Panc1 (cell line): ENCODE data around the gene OR51A7. TPM values are rescaled to one million over a fixed set of nuclear protein-coding genes. Genes with fewer than 3 reads are reported as not detected.
"Not testable (repeated sequence)": the region's sequence is repeated elsewhere in the genome, so short reads cannot be mapped to it uniquely, and the experiment has no call there.

Experiments
- ATAC-seq: fragments of 200-7000 bp; cut with Tn5 transposase; 2 replicates; pipeline ENCODE4 v1.9.1; 2020; ENCODE audit warnings: mild to moderate bottlenecking, moderate library complexity
- Bru-seq: library from RNA; stranded (reverse); fragments of 400-500 nt; gene quantifications from one replicate; lab custom pipeline; 2021; lab: Mats Ljungman, UMichigan
- BruChase-seq, 2 experiments: library from RNA; stranded (reverse); fragments of 400-500 nt; gene quantifications; one replicate each; lab custom pipeline; 2021; lab: Mats Ljungman, UMichigan
- BruUV-seq: library from RNA; stranded (reverse); fragments of 400-500 nt; replicated peaks from 2 replicates; lab custom pipeline; 2021; lab: Mats Ljungman, UMichigan
- CTCF ChIA-PET: fragments of 300-600 bp; sonication (Branson Sonifier 250); formaldehyde crosslinking; loops from one replicate; lab custom pipeline; 2022; ENCODE audit warnings: antibody characterized with exemption; lab: Charles Lee
- POLR2A ChIA-PET: fragments of 300-600 bp; sonication (Branson Sonifier 250); formaldehyde crosslinking; loops from one replicate; lab custom pipeline; 2022; ENCODE audit warnings: antibody characterized with exemption; lab: Charles Lee
- DNase-seq: peaks from one replicate; pipeline ENCODE4 v3.0.0-alpha.2; 2010; ENCODE audit warnings: low read depth, low spot score
- H3K27ac ChIP-seq: 2 replicates; pipeline ENCODE4 v1.5.1; 2011; ENCODE audit warnings: mild to moderate bottlenecking, low read length, inconsistent platforms
- H3K27me3 ChIP-seq: fragments of 200-500 bp; sonication (Bioruptor generic); 2 replicates; pipeline ENCODE4 v1.6.0; 2014; ENCODE audit warnings: low read length, inconsistent platforms; ENCODE audit not compliant: control insufficient read depth, insufficient read depth
- H3K36me3 ChIP-seq: fragments of 200-500 bp; sonication (Bioruptor generic); 2 replicates; pipeline ENCODE4 v1.5.1; 2014; ENCODE audit warnings: inconsistent platforms, mild to moderate bottlenecking, low read length, moderate library complexity; ENCODE audit not compliant: control insufficient read depth, insufficient read depth
- H3K4me1 ChIP-seq: 2 replicates; pipeline ENCODE4 v1.5.1; 2011; ENCODE audit warnings: inconsistent platforms, mild to moderate bottlenecking, low read length, moderate library complexity; ENCODE audit not compliant: control insufficient read depth, insufficient read depth
- H3K4me3 ChIP-seq, 2 experiments: 2 replicates each; pipeline ENCODE4 v1.5.1; 2011 to 2012; ENCODE audit warnings: low read depth in 2 of 2, low read length in 2 of 2, mild to moderate bottlenecking in 2 of 2, inconsistent platforms in 1 of 2, moderate library complexity in 1 of 2
- H3K9me3 ChIP-seq: fragments of 200-500 bp; sonication (Bioruptor generic); 2 replicates; pipeline ENCODE4 v1.5.1; 2014; ENCODE audit warnings: low read depth, mild to moderate bottlenecking, inconsistent platforms, low read length, moderate library complexity; ENCODE audit not compliant: control insufficient read depth, insufficient read depth
- POLR2AphosphoS5 ChIP-seq: IDR thresholded peaks from 2 replicates; pipeline ENCODE4 v1.6.1; 2012; ENCODE audit warnings: mild to moderate bottlenecking, low read depth, low read length, moderate library complexity
- SIN3A ChIP-seq: IDR thresholded peaks from 2 replicates; pipeline ENCODE4 v1.6.1; 2012; ENCODE audit warnings: low read depth, mild to moderate bottlenecking, low read length, moderate library complexity, borderline replicate concordance; ENCODE audit not compliant: insufficient read depth
- TCF7L2 ChIP-seq: IDR thresholded peaks from 2 replicates; pipeline ENCODE4 v1.6.1; 2011; ENCODE audit warnings: mild to moderate bottlenecking, low read depth, low read length, inconsistent platforms
- in situ Hi-C: cut with HindIII; loops from 2 replicates; pipeline ENCODE4 v1.10.0; 2016; ENCODE audit warnings: low sequenced_read_pairs, low pct_unique_long_range_greater_than_20kb
- intact Hi-C: fragments of 100-400 bp; cut with micrococcal nuclease; formaldehyde crosslinking; loops from one replicate; pipeline ENCODE4 v1.10.0; 2022; ENCODE audit not compliant: unreplicated experiment
- long read RNA-seq: library from polyadenylated mRNA; unstranded; transcript quantifications from one replicate; pipeline ENCODE4 v2.0.0, GENCODE V29; 2021; ENCODE audit not compliant: unreplicated experiment
- polyA plus RNA-seq: library from polyadenylated mRNA; unstranded; fragments of >200 nt; gene quantifications from one replicate; pipeline ENCODE4 v1.2.1, GENCODE V29; 2012; ENCODE audit warnings: missing spikeins; ENCODE audit not compliant: insufficient read length
- total RNA-seq: library from RNA; stranded (reverse); gene quantifications from one replicate; pipeline ENCODE4 v1.2.1, GENCODE V29; 2021; ENCODE audit not compliant: unreplicated experiment
- TF ChIP-seq, protein P1 (sequence below), 2 experiments: IDR thresholded peaks; 2 replicates each; pipeline ENCODE4 v1.6.1; 2011 to 2012; ENCODE audit warnings: low read depth in 2 of 2, control low read depth in 1 of 2, low read length in 1 of 2, mild to moderate bottlenecking in 1 of 2, moderate library complexity in 1 of 2; ENCODE audit not compliant: insufficient read depth in 1 of 2
- TF ChIP-seq, protein P2 (sequence below): fragments of 450-650 bp; IDR thresholded peaks from 2 replicates; pipeline ENCODE4 v1.5.1; 2017; ENCODE audit warnings: mild to moderate bottlenecking

The OR51A7 gene, protein sequence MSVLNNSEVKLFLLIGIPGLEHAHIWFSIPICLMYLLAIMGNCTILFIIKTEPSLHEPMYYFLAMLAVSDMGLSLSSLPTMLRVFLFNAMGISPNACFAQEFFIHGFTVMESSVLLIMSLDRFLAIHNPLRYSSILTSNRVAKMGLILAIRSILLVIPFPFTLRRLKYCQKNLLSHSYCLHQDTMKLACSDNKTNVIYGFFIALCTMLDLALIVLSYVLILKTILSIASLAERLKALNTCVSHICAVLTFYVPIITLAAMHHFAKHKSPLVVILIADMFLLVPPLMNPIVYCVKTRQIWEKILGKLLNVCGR
- total RNA-seq: not detected
- not detected for polyA plus RNA-seq
- not detected for Bru-seq, nascent RNA
- not detected for BruChase-seq, experiment 1, labeled RNA remaining after a 2-hour chase
- BruChase-seq, experiment 2, labeled RNA remaining after a 6-hour chase: not detected
- long read RNA-seq: 0 reads

- Histone ChIP-seq H3K27me3 (no peaks in the 10 kb centered on the region), H3K9me3 (no peaks in the 10 kb centered on the region), H3K36me3 (no peaks in the 10 kb centered on the region), H3K4me3 (no peak within 1 kb of the TSS), H3K27ac (no peak within 1 kb of the TSS), H3K4me1 (no peaks in the 10 kb centered on the region)
- ChIA-PET POLR2A (no interaction called here), CTCF (no interaction called here)
- TF ChIP-seq SIN3A: no peak
- TF ChIP-seq, protein P1, sequence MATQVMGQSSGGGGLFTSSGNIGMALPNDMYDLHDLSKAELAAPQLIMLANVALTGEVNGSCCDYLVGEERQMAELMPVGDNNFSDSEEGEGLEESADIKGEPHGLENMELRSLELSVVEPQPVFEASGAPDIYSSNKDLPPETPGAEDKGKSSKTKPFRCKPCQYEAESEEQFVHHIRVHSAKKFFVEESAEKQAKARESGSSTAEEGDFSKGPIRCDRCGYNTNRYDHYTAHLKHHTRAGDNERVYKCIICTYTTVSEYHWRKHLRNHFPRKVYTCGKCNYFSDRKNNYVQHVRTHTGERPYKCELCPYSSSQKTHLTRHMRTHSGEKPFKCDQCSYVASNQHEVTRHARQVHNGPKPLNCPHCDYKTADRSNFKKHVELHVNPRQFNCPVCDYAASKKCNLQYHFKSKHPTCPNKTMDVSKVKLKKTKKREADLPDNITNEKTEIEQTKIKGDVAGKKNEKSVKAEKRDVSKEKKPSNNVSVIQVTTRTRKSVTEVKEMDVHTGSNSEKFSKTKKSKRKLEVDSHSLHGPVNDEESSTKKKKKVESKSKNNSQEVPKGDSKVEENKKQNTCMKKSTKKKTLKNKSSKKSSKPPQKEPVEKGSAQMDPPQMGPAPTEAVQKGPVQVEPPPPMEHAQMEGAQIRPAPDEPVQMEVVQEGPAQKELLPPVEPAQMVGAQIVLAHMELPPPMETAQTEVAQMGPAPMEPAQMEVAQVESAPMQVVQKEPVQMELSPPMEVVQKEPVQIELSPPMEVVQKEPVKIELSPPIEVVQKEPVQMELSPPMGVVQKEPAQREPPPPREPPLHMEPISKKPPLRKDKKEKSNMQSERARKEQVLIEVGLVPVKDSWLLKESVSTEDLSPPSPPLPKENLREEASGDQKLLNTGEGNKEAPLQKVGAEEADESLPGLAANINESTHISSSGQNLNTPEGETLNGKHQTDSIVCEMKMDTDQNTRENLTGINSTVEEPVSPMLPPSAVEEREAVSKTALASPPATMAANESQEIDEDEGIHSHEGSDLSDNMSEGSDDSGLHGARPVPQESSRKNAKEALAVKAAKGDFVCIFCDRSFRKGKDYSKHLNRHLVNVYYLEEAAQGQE (IDR thresholded peaks at IDR 0.05; ENCODE audit: insufficient read depth in 1 of 2, low read depth in 2 of 2, low read length in 1 of 2): no peak
- TF ChIP-seq TCF7L2: no peak
- no peak for TF ChIP-seq POLR2AphosphoS5
- TF ChIP-seq, protein P2, sequence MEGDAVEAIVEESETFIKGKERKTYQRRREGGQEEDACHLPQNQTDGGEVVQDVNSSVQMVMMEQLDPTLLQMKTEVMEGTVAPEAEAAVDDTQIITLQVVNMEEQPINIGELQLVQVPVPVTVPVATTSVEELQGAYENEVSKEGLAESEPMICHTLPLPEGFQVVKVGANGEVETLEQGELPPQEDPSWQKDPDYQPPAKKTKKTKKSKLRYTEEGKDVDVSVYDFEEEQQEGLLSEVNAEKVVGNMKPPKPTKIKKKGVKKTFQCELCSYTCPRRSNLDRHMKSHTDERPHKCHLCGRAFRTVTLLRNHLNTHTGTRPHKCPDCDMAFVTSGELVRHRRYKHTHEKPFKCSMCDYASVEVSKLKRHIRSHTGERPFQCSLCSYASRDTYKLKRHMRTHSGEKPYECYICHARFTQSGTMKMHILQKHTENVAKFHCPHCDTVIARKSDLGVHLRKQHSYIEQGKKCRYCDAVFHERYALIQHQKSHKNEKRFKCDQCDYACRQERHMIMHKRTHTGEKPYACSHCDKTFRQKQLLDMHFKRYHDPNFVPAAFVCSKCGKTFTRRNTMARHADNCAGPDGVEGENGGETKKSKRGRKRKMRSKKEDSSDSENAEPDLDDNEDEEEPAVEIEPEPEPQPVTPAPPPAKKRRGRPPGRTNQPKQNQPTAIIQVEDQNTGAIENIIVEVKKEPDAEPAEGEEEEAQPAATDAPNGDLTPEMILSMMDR: no peak
- intact Hi-C loops (no loop called here), in situ Hi-C loops (no loop called here)
- no TSS peak for BruUV-seq
- DNase-seq: no peak
- no peak for ATAC-seq
Measured at GRCh38 chr11:4903484-4903883, at the start of gene OR51A7. Gene OR51A7, plus strand, starts transcription at chr11:4903783. Its CDS starts 3,587 bp downstream, at chr11:4907370.

- DNase-seq, H3K4me3 ChIP-seq, BruUV-seq, CTCF ChIA-PET, H3K27me3 ChIP-seq, in situ Hi-C loops, ATAC-seq, POLR2A ChIA-PET, H3K9me3 ChIP-seq, intact Hi-C loops, H3K27ac ChIP-seq, H3K36me3 ChIP-seq, H3K4me1 ChIP-seq: not testable (repeated sequence)
Measured at GRCh38 chr11:4854286-4854685, 49.3 kb upstream of the OR51A7 start.
